GM18507 (cell line): ENCODE measurements around the gene JCAD.

Experiments used
- DNase-seq: peaks from one replicate; pipeline ENCODE4 v3.0.0; 2011; ENCODE audit warnings: low read depth; ENCODE audit not compliant: insufficient read length; ENCODE audit errors: extremely low spot score
- FAIRE-seq: peaks from 2 replicates; lab custom pipeline; 2011; peaks lifted over from hg19 to GRCh38; lab: Jason Lieb, UNC

The JCAD gene

GRCh38 chr10:30074090-30074489 is 14.7 kb upstream of the JCAD start:
- FAIRE-seq (no peak), DNase-seq (no peak)

GRCh38 chr10:30073767-30074060 is 14.3 kb upstream of the JCAD start:
- no peak for FAIRE-seq
- DNase-seq: no peak

- DNase-seq (no peak), FAIRE-seq (no peak)
Measured at GRCh38 chr10:30073045-30073766, 13.8 kb upstream of the JCAD start.

GRCh38 chr10:30072068-30072467 is 12.7 kb upstream of the JCAD start:
- DNase-seq: no peak
- no peak for FAIRE-seq

GRCh38 chr10:30070001-30070685 is 10.8 kb upstream of the JCAD start:
- FAIRE-seq (no peak), DNase-seq (no peak)

GRCh38 chr10:30068492-30069223 is 9.3 kb upstream of the JCAD start:
- FAIRE-seq: no peak
- no peak for DNase-seq

- DNase-seq (no peak), FAIRE-seq (no peak)
Measured at GRCh38 chr10:30063099-30063498, 3.7 kb upstream of the JCAD start.

GRCh38 chr10:30062582-30062981 is 3.2 kb upstream of the JCAD start:
- DNase-seq: no peak
- no peak for FAIRE-seq

- DNase-seq: no peak
- FAIRE-seq: no peak
Measured at GRCh38 chr10:30062090-30062489, 2.7 kb upstream of the JCAD start.

- DNase-seq: no peak
- no peak for FAIRE-seq
Measured at GRCh38 chr10:30058570-30059132, 735 bp downstream of the JCAD start.

- no peak for FAIRE-seq
- no peak for DNase-seq
Measured at GRCh38 chr10:30057894-30058556, 1.4 kb downstream of the JCAD start.

- no peak for DNase-seq
- FAIRE-seq: no peak
Measured at GRCh38 chr10:30057421-30057841, 2.0 kb downstream of the JCAD start.

- DNase-seq (no peak), FAIRE-seq (no peak)
Measured at GRCh38 chr10:30056767-30057355, 2.5 kb downstream of the JCAD start.

GRCh38 chr10:30056281-30056680 is 3.1 kb downstream of the JCAD start:
- FAIRE-seq: no peak
- DNase-seq: no peak

GRCh38 chr10:30055226-30055662 is 4.1 kb downstream of the JCAD start:
- FAIRE-seq (no peak), DNase-seq (no peak)

- DNase-seq (no peak), FAIRE-seq (no peak)
Measured at GRCh38 chr10:30052062-30052461, 7.3 kb downstream of the JCAD start.

- FAIRE-seq (no peak), DNase-seq (no peak)
Measured at GRCh38 chr10:30051220-30051619, 8.2 kb downstream of the JCAD start.

- FAIRE-seq (no peak), DNase-seq (no peak)
Measured at GRCh38 chr10:30050411-30050810, 9.0 kb downstream of the JCAD start.

GRCh38 chr10:30048768-30049517 is 10.4 kb downstream of the JCAD start:
- FAIRE-seq: no peak
- no peak for DNase-seq
